GM21576 (cell line): ENCODE data around the gene DDX46.

Experiments
- ATAC-seq: cut with Tn5 transposase; IDR thresholded peaks from one replicate; pipeline ENCODE4 v1.9.1; 2021; ENCODE audit warnings: mild to moderate bottlenecking, moderate library complexity; ENCODE audit not compliant: unreplicated experiment

DDX46 gene

GRCh38 chr5:134784241-134784920 lies 25.8 kb downstream of the DDX46 start:
- ATAC-seq: no peak

GRCh38 chr5:134784946-134785620 lies 26.5 kb downstream of the DDX46 start:
- no peak for ATAC-seq

- ATAC-seq: no peak
Measured at GRCh38 chr5:134787692-134788091, 29.1 kb downstream of the DDX46 start.

GRCh38 chr5:134791580-134791979 lies 33.0 kb downstream of the DDX46 start:
- no peak for ATAC-seq

GRCh38 chr5:134792286-134792685 lies 33.7 kb downstream of the DDX46 start:
- ATAC-seq: no peak

- no peak for ATAC-seq
Measured at GRCh38 chr5:134793111-134793510, 34.5 kb downstream of the DDX46 start.

GRCh38 chr5:134794082-134794481 lies 35.5 kb downstream of the DDX46 start:
- ATAC-seq: no peak

- ATAC-seq: no peak
Measured at GRCh38 chr5:134794819-134795218, 36.2 kb downstream of the DDX46 start.

GRCh38 chr5:134798468-134798867 lies 39.9 kb downstream of the DDX46 start:
- no peak for ATAC-seq

- ATAC-seq: no peak
Measured at GRCh38 chr5:134803821-134804220, 45.2 kb downstream of the DDX46 start.

GRCh38 chr5:134813407-134813806 lies 54.8 kb downstream of the DDX46 start:
- ATAC-seq: no peak

- no peak for ATAC-seq
Measured at GRCh38 chr5:134813827-134814226, 55.2 kb downstream of the DDX46 start.

GRCh38 chr5:134817006-134817405 lies 58.4 kb downstream of the DDX46 start:
- ATAC-seq: no peak

- ATAC-seq: no peak
Measured at GRCh38 chr5:134818776-134819175, 60.2 kb downstream of the DDX46 start.

GRCh38 chr5:134819407-134819963 lies 60.9 kb downstream of the DDX46 start:
- no peak for ATAC-seq

- no peak for ATAC-seq
Measured at GRCh38 chr5:134821841-134822240, 63.3 kb downstream of the DDX46 start.

- ATAC-seq: no peak
Measured at GRCh38 chr5:134824681-134825080, 66.1 kb downstream of the DDX46 start.

GRCh38 chr5:134825212-134825611 lies 66.6 kb downstream of the DDX46 start:
- ATAC-seq: no peak

GRCh38 chr5:134833340-134834032 lies 74.9 kb downstream of the DDX46 start:
- ATAC-seq: no peak

- no peak for ATAC-seq
Measured at GRCh38 chr5:134835623-134836022, 77.0 kb downstream of the DDX46 start.

- ATAC-seq: no peak
Measured at GRCh38 chr5:134837530-134838181, 79.1 kb downstream of the DDX46 start.
